ENCODE data around the gene PDPN. TPM values are rescaled to one million over a fixed set of nuclear protein-coding genes. Genes with fewer than 3 reads are reported as not detected.

PDPN gene
- total and polyA plus RNA-seq, 11 donors: 4.4 to 162 (median 21.1) TPM

DNA sequence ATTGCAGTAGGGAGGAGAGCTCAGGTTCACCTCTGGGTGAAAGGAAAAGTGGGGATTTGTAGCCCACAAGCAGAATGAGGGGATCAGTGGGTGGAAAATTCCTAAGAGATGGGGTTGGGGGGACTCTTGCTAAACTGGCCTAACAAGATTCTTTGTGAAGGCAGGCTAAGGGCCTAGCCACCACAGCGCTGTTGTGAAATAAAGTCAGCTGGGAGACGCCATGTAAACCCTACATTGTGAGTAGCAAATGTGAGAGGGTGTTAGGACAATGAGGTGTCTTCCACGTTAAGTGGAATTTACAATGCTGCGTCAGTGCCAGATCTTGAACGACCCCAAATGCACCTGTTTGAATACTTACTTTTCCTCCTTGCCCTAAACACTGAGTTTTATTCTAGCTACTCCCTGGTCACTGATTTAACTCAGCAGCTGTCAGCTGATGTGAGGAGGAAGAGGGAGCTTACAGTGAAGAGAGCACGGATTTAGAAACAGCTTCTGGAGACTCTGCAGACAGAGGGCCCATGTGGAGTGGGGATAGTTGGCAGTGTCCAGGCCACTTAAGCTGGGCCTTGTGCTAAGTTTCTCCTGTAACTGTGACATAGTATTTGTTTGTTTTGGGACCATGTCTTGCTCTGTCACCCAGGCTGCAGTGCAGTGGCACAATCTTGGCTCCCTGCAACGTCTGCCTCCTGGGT, 17.3 kb downstream of the PDPN start:
- Histone ChIP-seq H3K4me3 (no peak overlapping the region), H3K27ac (peak overlapping the region in 8 of 12 donors; percentile 8 to 68 (median 57)), H3K27me3 (no peaks in the 10 kb centered on the region), H3K4me1 (peaks cover 0 to 11% (median 0%) of the 10 kb centered on the region in 12 donors), H3K36me3 (no peaks in the 10 kb centered on the region), H3K9me3 (no peaks in the 10 kb centered on the region)
- intact Hi-C loops (cut with DNase I): loop anchor here in 2 of 10 donors (1.0 to 10.0 kb wide), 3 partner anchors 56 to 116 kb away; no protein-coding TSS in a partner anchor
- DNase-seq (peak in 4 of 5 donors; percentile 22 to 81 (median 46)), ATAC-seq (peak; percentile 87 to 98 (median 96))
- no peak for TF ChIP-seq POLR2A (IDR thresholded peaks at IDR 0.05)
- TF ChIP-seq, protein P1, sequence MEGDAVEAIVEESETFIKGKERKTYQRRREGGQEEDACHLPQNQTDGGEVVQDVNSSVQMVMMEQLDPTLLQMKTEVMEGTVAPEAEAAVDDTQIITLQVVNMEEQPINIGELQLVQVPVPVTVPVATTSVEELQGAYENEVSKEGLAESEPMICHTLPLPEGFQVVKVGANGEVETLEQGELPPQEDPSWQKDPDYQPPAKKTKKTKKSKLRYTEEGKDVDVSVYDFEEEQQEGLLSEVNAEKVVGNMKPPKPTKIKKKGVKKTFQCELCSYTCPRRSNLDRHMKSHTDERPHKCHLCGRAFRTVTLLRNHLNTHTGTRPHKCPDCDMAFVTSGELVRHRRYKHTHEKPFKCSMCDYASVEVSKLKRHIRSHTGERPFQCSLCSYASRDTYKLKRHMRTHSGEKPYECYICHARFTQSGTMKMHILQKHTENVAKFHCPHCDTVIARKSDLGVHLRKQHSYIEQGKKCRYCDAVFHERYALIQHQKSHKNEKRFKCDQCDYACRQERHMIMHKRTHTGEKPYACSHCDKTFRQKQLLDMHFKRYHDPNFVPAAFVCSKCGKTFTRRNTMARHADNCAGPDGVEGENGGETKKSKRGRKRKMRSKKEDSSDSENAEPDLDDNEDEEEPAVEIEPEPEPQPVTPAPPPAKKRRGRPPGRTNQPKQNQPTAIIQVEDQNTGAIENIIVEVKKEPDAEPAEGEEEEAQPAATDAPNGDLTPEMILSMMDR (IDR thresholded peaks at IDR 0.05): peak in 1 of 12 donors; percentile 12
- 47 to 55% (median 54%) methylated on average over 7 of the region's 7 CpGs for WGBS, 4 donors

DNA sequence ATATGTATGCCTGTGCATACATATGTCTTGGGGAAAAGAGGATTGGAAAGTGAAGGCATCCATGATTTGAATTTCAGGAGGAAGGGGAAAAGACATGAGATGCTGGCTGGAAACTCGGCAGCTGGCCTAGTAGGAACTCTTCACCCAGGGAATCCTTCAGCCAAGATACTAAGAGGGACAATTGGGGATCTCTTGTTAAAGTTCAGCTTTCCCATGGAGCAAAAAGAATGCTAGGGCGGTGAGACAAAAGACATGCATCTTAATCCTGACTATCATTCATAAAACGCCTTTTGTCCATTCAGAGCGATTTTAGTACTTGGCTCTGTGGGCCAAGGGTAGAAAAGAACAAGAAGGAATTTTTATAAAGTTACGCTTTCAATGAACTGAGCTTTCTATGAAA, 20.5 kb downstream of the PDPN start:
- DNase-seq: no peak
- 85 to 87% (median 87%) methylated on average over 5 of the region's 5 CpGs for WGBS, 4 donors
- Histone ChIP-seq H3K36me3 (no peaks in the 10 kb centered on the region), H3K4me1 (peaks cover 0 to 11% (median 0%) of the 10 kb centered on the region in 12 donors), H3K4me3 (no peak overlapping the region), H3K27ac (no peak overlapping the region), H3K27me3 (no peaks in the 10 kb centered on the region), H3K9me3 (no peaks in the 10 kb centered on the region)
- intact Hi-C loops (cut with DNase I): loop anchor here in 1 of 10 donors (10.0 kb wide), 1 partner anchor 119 kb away; no protein-coding TSS in a partner anchor
- no peak for ATAC-seq
- TF ChIP-seq POLR2A (IDR thresholded peaks at IDR 0.05): no peak
- TF ChIP-seq, protein P1 (IDR thresholded peaks at IDR 0.05): no peak

DNA sequence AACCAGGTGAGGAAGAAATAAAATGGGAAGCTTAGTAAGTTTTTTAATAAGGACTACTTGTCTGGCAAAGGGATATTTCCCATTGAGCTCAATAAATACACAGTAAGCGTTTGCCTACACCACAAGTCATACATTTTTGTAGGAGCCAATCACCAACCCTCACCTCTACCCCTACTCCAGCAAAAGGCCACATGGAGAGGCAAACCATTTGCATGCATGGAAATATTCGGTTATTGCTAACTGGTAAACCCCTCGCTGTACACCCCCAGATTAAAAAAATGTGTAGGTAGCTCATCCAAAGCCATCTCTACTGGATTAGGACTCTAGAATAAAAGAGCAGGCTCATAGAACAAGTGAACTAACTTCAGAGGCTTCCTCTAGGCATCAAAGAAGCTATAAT, 21.1 kb downstream of the PDPN start:
- WGBS, 4 donors: 82 to 88% (median 84%) methylated on average over 3 of the region's 3 CpGs
- no peak overlapping the region for H3K27ac ChIP-seq
- no peaks in the 10 kb centered on the region for H3K27me3 ChIP-seq
- H3K9me3 ChIP-seq: no peaks in the 10 kb centered on the region
- no peaks in the 10 kb centered on the region for H3K36me3 ChIP-seq
- intact Hi-C loops (cut with DNase I): loop anchor here in 1 of 10 donors (10.0 kb wide), 1 partner anchor 120 kb away; no protein-coding TSS in a partner anchor
- peaks cover 0 to 11% (median 0%) of the 10 kb centered on the region in 12 donors for H3K4me1 ChIP-seq
- no peak overlapping the region for H3K4me3 ChIP-seq
- TF ChIP-seq, protein P1 (IDR thresholded peaks at IDR 0.05): no peak
- no peak for TF ChIP-seq POLR2A (IDR thresholded peaks at IDR 0.05)
- DNase-seq (no peak), ATAC-seq (no peak)

DNA sequence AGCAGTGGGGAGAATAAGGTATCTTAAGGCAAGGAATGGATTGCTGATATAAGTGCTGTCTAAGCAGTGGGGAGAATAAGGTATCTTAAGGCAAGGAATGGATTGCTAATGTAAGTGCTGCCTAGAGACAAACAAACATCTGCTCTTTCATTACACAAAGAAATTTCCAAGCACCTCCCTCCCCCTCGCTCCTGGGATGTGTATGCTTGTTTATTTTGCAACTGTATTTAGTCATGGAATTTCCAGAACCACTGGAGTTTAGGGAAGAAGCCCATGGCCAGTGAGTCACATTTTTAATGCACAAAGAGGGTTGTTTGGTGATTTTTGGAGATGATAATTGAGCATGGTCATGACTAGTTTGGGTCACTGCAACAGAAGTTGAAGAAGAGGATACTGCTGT, 21.5 kb downstream of the PDPN start:
- intact Hi-C loops (cut with DNase I): loop anchor here in 1 of 10 donors (10.0 kb wide), 1 partner anchor 120 kb away; no protein-coding TSS in a partner anchor
- peaks cover 0 to 3% (median 0%) of the 10 kb centered on the region in 9 donors for H3K36me3 ChIP-seq
- H3K4me1 ChIP-seq: peaks cover 0 to 11% (median 0%) of the 10 kb centered on the region in 12 donors
- TF ChIP-seq, protein P1 (IDR thresholded peaks at IDR 0.05): no peak
- TF ChIP-seq POLR2A (IDR thresholded peaks at IDR 0.05): no peak
- ATAC-seq (no peak), DNase-seq (no peak)
- H3K27ac ChIP-seq: no peak overlapping the region
- WGBS, 4 donors: 57 to 83% (median 73%) methylated on average over 1 of the region's 1 CpG
- no peaks in the 10 kb centered on the region for H3K9me3 ChIP-seq
- H3K4me3 ChIP-seq: no peak overlapping the region
- no peaks in the 10 kb centered on the region for H3K27me3 ChIP-seq

Data from heart left ventricle (tissue), 16 donors.